Pancreas (tissue), 10 donors: ENCODE measurements around the gene KLK15. TPM values are rescaled to one million over a fixed set of nuclear protein-coding genes. Genes with fewer than 3 reads are reported as not detected.
A peak's percentile ranks its signal among the peaks of the same experiment; 100 is the strongest.

Experiments used
- ATAC-seq, 4 donors: fragments of 200-7000 bp; cut with Tn5 transposase; one replicate each; pipeline versions ENCODE4 v1.8.0 to v1.9.1; 2020; ENCODE audit warnings: mild to moderate bottlenecking in 4 of 4, moderate library complexity in 4 of 4
- DNase-seq, 6 donors: peaks; one replicate each; pipeline ENCODE4 v3.0.0-alpha.2; 2020
- FAIRE-seq: peaks from 2 replicates; lab custom pipeline; 2012; peaks lifted over from hg19 to GRCh38; lab: Jason Lieb, UNC
- H3K27ac ChIP-seq, 4 donors: fragments of 200-600 bp; sonication (generic); 1 replicate in 3 of 4; 2 replicates in 1 of 4; pipeline versions ENCODE4 v1.5.0 to v1.8.0; 2020
- H3K27me3 ChIP-seq, 4 donors: fragments of 200-600 bp; one replicate each; pipeline ENCODE4 v1.8.0; 2021
- H3K36me3 ChIP-seq, 3 donors: fragments of 200-600 bp; sonication (generic) in 1 of 3; one replicate each; pipeline versions ENCODE4 v1.5.0 to v1.8.0; 2020 to 2021
- H3K4me1 ChIP-seq, 3 donors: fragments of 200-600 bp; one replicate each; pipeline ENCODE4 v1.8.0; 2021
- H3K4me3 ChIP-seq, 4 donors: fragments of 200-600 bp; sonication (generic) in 2 of 4; one replicate each; pipeline versions ENCODE4 v1.5.0 to v1.8.0; 2020 to 2021
- H3K9me3 ChIP-seq, 4 donors: fragments of 200-600 bp; one replicate each; pipeline ENCODE4 v1.8.0; 2021
- CTCF ChIP-seq, 4 donors: fragments of 200-600 bp; sonication (generic) in 3 of 4; IDR thresholded peaks; one replicate each; pipeline versions ENCODE4 v1.5.0 to v1.8.0; 2021; ENCODE audit warnings: antibody characterized with exemption in 4 of 4
- WGBS, 2 donors: extraction: QIAGEN DNeasy Blood & Tissue Kit; methylation state at CpG; one replicate each; pipeline ENCODE4 v1.1.7; 2013; 5-methylcytosine and 5-hydroxymethylcytosine counted together
- intact Hi-C, 3 donors: fragments of 100-400 bp; cut with DNase I; formaldehyde crosslinking; loops; one replicate each; pipeline versions ENCODE4 v1.11.1 to v1.14.2; 2022
- polyA plus RNA-seq, 2 donors: library from polyadenylated mRNA; stranded (reverse); fragments of 200-250 nt; gene quantifications; one replicate each; pipeline ENCODE4 v1.2.3, GENCODE V29; 2013
- total RNA-seq, 6 donors: library from RNA; stranded (reverse); fragmentation: NEBNext Ultra II Directional in 4 of 6; extraction: Animal tissue kit (Norgen Biotek cat#: 25700) in 4 of 6; gene quantifications; one replicate each; pipeline versions ENCODE4 v1.2.1 to v1.2.4, GENCODE V29; 2021 to 2023
- donor health status: healthy with polysubstance abuse.
- donor health status: DM: no; HTN: no; CAD: no; lungs with moderate emphysema.
- donor health status: DM: no; HTN: no; CAD: no.
- donor health status: control.
- donor health status: control.
- donor health status: Bipolar disorder and iron deficiency.
- donor health status: DM: yes; HTN: yes; CAD: no.
- donor health status: DM: no; HTN: no; CAD: no.
- donor health status: DM: no; HTN: no; CAD: no.
- donor health status: DM: yes; HTN: yes; CAD: no.

KLK15 gene
- total and polyA plus RNA-seq, 8 donors, result 0.07 to 0.27 TPM; not detected in 6

GRCh38 chr19:50827476-50827875 lies 5.9 kb downstream of the KLK15 start:
- no peak for ATAC-seq
- intact Hi-C loops, result no loop called here
- no peak for FAIRE-seq

GRCh38 chr19:50826492-50827240 lies 6.7 kb downstream of the KLK15 start:
- WGBS, 2 donors, result 81 to 86% methylated on average over 43 of the region's 43 CpGs
- no peak for DNase-seq
- FAIRE-seq, result no peak
- no peaks in the 10 kb centered on the region for H3K9me3 ChIP-seq
- H3K27me3 ChIP-seq, result no peaks in the 10 kb centered on the region
- no peak overlapping the region for H3K4me3 ChIP-seq
- no peaks in the 10 kb centered on the region for H3K36me3 ChIP-seq
- ATAC-seq, result no peak
- H3K27ac ChIP-seq, result no peak overlapping the region
- peaks cover 0 to 4% (median 0%) of the 10 kb centered on the region in 3 donors for H3K4me1 ChIP-seq
- no peak for TF ChIP-seq CTCF (IDR thresholded peaks at IDR 0.05)
- intact Hi-C loops, result no loop called here

More at GRCh38 chr19:50827476-50827875, 5.9 kb downstream of the KLK15 start:
- Histone ChIP-seq H3K36me3 (no peaks in the 10 kb centered on the region), H3K4me3 (no peak overlapping the region), H3K27me3 (no peaks in the 10 kb centered on the region), H3K27ac (no peak overlapping the region), H3K4me1 (peaks cover 0 to 4% (median 0%) of the 10 kb centered on the region in 3 donors), H3K9me3 (no peaks in the 10 kb centered on the region)
- TF ChIP-seq CTCF (IDR thresholded peaks at IDR 0.05), result no peak
- DNase-seq, result no peak
- 84 to 85% methylated on average over 14 of the region's 14 CpGs for WGBS, 2 donors

GRCh38 chr19:50823389-50824042 lies 9.9 kb downstream of the KLK15 start, which contains the start of gene KLK1:
Gene KLK1 (minus strand): TSS chr19:50823787. CDS start chr19:50823748, 39 bp downstream.
- H3K36me3 ChIP-seq, result no peaks in the 10 kb centered on the region

GRCh38 chr19:50822661-50823208 lies 10.6 kb downstream of the KLK15 start:
- H3K27me3 ChIP-seq, result no peaks in the 10 kb centered on the region
- H3K27ac ChIP-seq, result peak overlapping the region; percentile 49 to 83 (median 74)
- H3K4me1 ChIP-seq, result peaks cover 0 to 4% (median 0%) of the 10 kb centered on the region in 3 donors
- no peak for FAIRE-seq
- H3K36me3 ChIP-seq, result no peaks in the 10 kb centered on the region
- H3K4me3 ChIP-seq, result peak overlapping the region in 3 of 4 donors; percentile 21 to 47 (median 46)
- whole genome bisulfite sequencing, 2 donors, result 38 to 41% methylated on average over 7 of the region's 7 CpGs
- H3K9me3 ChIP-seq, result no peaks in the 10 kb centered on the region
- intact Hi-C loops, result no loop called here
- peak in 2 of 6 donors; percentile 34 to 55 for DNase-seq
- ATAC-seq, result no peak
- no peak for TF ChIP-seq CTCF (IDR thresholded peaks at IDR 0.05)

More at GRCh38 chr19:50823389-50824042, 9.9 kb downstream of the KLK15 start, which contains the start of gene KLK1:
- no peaks in the 10 kb centered on the region for H3K9me3 ChIP-seq
- H3K27ac ChIP-seq, result peak within 1 kb of the TSS; percentile 49 to 83 (median 74)
- WGBS, 2 donors, result 18 to 19% methylated on average over 9 to 14 of the region's 14 CpGs
- ATAC-seq (peak; percentile 62 to 76 (median 70)), DNase-seq (peak; percentile 80 to 96 (median 94)), FAIRE-seq (no peak)
- H3K4me1 ChIP-seq, result peaks cover 0 to 4% (median 0%) of the 10 kb centered on the region in 3 donors
- no peaks in the 10 kb centered on the region for H3K27me3 ChIP-seq
- no peak for TF ChIP-seq CTCF (IDR thresholded peaks at IDR 0.05)
- peak within 1 kb of the TSS in 3 of 4 donors; percentile 21 to 47 (median 46) for H3K4me3 ChIP-seq
- intact Hi-C loops, result no loop called here
